Adipocyte (in vitro differentiated cells): ENCODE data around the gene CLEC4A.
"Not testable (repeated sequence)": the region's sequence is repeated elsewhere in the genome, so short reads cannot be mapped to it uniquely, and the experiment has no call there.

Source experiments
- DNase-seq: peaks from one replicate; pipeline ENCODE4 v3.0.0-alpha.2; 2015; ENCODE audit warnings: low read depth
- H3K27me3 ChIP-seq: replicated peaks from 2 replicates; pipeline ENCODE4 v1.7.0; 2013; ENCODE audit warnings: mild to moderate bottlenecking, low read length, moderate library complexity; ENCODE audit not compliant: control insufficient read depth, insufficient read depth
- H3K36me3 ChIP-seq: 2 replicates; pipeline ENCODE4 v1.7.0; 2013; ENCODE audit warnings: low read length, mild to moderate bottlenecking, moderate library complexity; ENCODE audit not compliant: control insufficient read depth, insufficient read depth, severe bottlenecking
- H3K4me1 ChIP-seq: 2 replicates; pipeline ENCODE4 v1.7.0; 2013; ENCODE audit warnings: mild to moderate bottlenecking, low read length, moderate library complexity; ENCODE audit not compliant: control insufficient read depth, insufficient read depth
- H3K4me3 ChIP-seq: 2 replicates; pipeline ENCODE4 v1.7.0; 2013; ENCODE audit warnings: mild to moderate bottlenecking, low read length, moderate library complexity
- H3K9ac ChIP-seq: 2 replicates; pipeline ENCODE4 v1.7.0; 2013; ENCODE audit warnings: mild to moderate bottlenecking, low read length, moderate library complexity
- H3K9me3 ChIP-seq: 2 replicates; pipeline ENCODE4 v1.7.0; 2013; ENCODE audit warnings: mild to moderate bottlenecking, low read length, moderate library complexity; ENCODE audit not compliant: control insufficient read depth

The CLEC4A gene

DNA sequence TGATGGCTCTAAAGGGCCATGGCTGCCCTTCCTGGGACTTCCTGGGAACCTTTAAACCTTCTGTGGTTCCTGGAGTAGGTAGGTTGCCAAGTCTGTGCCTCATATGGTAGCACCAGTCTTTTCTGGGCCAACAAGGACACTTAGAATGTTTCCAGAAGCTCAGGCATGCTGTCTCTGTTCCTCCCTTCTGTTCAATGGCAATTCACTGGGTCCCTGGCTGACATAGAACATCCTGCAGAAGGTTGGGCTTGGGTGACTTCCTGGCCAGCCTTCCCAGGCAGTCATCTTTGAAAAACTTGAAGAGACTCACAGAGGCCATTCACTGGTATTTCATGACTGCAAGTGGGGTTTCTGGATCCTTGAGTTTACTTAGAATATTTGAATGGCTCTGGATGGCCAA lies 57.9 kb downstream of the CLEC4A start:
- not testable (repeated sequence) for DNase-seq, H3K4me3 ChIP-seq, H3K9ac ChIP-seq, H3K36me3 ChIP-seq, H3K4me1 ChIP-seq, H3K9me3 ChIP-seq, H3K27me3 ChIP-seq

GRCh38 chr12:8182923-8183322 lies 59.5 kb downstream of the CLEC4A start:
- H3K4me1 ChIP-seq, H3K9ac ChIP-seq, H3K9me3 ChIP-seq, H3K27me3 ChIP-seq, H3K36me3 ChIP-seq, DNase-seq, H3K4me3 ChIP-seq: not testable (repeated sequence)

- H3K36me3 ChIP-seq, DNase-seq, H3K9me3 ChIP-seq, H3K4me3 ChIP-seq, H3K4me1 ChIP-seq, H3K27me3 ChIP-seq, H3K9ac ChIP-seq: not testable (repeated sequence)
Measured at GRCh38 chr12:8183346-8183745, 59.9 kb downstream of the CLEC4A start.

GRCh38 chr12:8184206-8184605 lies 60.8 kb downstream of the CLEC4A start:
- H3K9me3 ChIP-seq, H3K27me3 ChIP-seq, H3K36me3 ChIP-seq, H3K9ac ChIP-seq, DNase-seq, H3K4me3 ChIP-seq, H3K4me1 ChIP-seq: not testable (repeated sequence)

DNA sequence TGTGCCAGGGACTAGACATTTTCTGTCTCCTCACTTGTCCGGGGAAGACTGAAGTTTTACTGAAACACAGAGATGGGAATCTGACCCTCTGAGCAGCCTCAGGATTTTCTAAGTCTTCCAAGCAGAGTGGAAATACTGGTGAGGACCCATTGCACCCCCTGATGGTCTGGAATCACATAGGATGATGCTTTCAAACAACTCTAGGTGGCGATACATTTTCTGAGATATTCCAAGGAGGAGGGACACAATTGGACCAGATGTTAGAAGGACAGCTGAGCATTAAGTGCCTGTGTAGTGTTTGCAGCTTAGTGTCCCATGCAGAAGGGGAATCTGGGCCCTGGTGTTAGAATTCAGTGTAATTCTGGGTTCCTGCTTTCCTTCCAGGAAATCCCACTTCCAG lies 64.7 kb downstream of the CLEC4A start:
- H3K4me1 ChIP-seq, H3K9ac ChIP-seq, H3K36me3 ChIP-seq, H3K9me3 ChIP-seq, DNase-seq, H3K27me3 ChIP-seq, H3K4me3 ChIP-seq: not testable (repeated sequence)
